Gastroesophageal sphincter (tissue), 3 donors: ENCODE data around the gene TEX2.

Experiments
- EP300 ChIP-seq: sonication (generic); formaldehyde crosslinking; IDR thresholded peaks from one replicate; pipeline ENCODE4 v1.6.1; 2017; ENCODE audit warnings: antibody characterized with exemption, mild to moderate bottlenecking
- POLR2A ChIP-seq, 2 donors: fragments of 450-650 bp; IDR thresholded peaks; one replicate each; pipeline ENCODE4 v1.6.1; 2017; ENCODE audit warnings: antibody characterized with exemption in 2 of 2, mild to moderate bottlenecking in 2 of 2, moderate library complexity in 1 of 2
- TF ChIP-seq, protein P1 (sequence below), 4 experiments: fragments of 200-600 bp in 2 of 4; fragments of 450-650 bp in 2 of 4; sonication (generic) in 1 of 4; IDR thresholded peaks; one replicate each; pipeline ENCODE4 v1.5.1; 2017 to 2019; ENCODE audit warnings: antibody characterized with exemption in 4 of 4, mild to moderate bottlenecking in 2 of 4, moderate library complexity in 2 of 4

DNA sequence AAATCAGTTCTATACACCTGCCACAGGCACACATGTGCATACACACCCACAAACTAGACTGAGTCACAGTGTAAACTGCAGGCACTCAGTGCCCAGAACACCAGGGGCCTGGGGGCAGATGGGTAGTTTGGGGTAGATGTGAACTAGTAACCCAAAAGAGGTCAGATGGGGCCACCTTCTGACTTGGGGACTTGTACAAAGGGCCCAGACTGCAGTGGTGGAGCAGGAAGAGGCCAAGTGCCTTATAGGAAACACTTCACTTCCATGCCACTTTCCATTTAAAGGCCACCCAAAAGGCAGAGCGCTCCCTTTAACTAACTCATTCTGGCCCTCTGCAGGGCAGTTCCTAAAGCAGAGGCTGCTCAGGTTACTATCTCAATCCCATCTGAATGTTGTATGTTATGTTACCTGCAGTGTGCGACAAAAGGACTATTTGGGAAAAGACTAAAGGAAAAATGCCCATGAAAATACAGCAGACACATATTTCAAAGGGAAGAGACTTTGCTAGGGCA, 105.3 kb downstream of the TEX2 start:
- TF ChIP-seq EP300 (no peak), POLR2A (IDR thresholded peaks at IDR 0.05) (no peak)
- TF ChIP-seq, protein P1, sequence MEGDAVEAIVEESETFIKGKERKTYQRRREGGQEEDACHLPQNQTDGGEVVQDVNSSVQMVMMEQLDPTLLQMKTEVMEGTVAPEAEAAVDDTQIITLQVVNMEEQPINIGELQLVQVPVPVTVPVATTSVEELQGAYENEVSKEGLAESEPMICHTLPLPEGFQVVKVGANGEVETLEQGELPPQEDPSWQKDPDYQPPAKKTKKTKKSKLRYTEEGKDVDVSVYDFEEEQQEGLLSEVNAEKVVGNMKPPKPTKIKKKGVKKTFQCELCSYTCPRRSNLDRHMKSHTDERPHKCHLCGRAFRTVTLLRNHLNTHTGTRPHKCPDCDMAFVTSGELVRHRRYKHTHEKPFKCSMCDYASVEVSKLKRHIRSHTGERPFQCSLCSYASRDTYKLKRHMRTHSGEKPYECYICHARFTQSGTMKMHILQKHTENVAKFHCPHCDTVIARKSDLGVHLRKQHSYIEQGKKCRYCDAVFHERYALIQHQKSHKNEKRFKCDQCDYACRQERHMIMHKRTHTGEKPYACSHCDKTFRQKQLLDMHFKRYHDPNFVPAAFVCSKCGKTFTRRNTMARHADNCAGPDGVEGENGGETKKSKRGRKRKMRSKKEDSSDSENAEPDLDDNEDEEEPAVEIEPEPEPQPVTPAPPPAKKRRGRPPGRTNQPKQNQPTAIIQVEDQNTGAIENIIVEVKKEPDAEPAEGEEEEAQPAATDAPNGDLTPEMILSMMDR (IDR thresholded peaks at IDR 0.05), result no peak
